Measurements from ENCODE around the gene CLIP4.

The CLIP4 gene

DNA sequence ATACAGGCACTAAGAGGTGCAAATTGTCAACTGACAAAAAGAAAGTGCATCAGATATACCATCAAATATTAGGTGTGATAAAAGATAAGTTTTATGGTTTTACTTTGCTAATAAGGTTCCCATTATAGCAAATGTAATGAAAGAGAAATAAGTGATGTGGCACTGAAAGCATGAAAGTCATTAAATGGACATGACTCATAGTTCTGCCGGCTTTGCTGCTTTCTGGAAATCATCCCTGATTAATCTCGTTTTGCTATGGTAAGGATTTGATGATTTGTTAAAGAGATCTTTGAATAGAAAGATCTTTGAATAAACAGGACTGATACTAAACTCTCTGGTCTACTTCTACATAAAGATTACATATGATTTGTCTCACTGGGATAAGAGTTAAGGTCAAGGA is 72.7 kb downstream of the CLIP4 start:
- FAIRE-seq (no peak), DNase-seq (ENCODE audit: low spot score) (no peak)

DNA sequence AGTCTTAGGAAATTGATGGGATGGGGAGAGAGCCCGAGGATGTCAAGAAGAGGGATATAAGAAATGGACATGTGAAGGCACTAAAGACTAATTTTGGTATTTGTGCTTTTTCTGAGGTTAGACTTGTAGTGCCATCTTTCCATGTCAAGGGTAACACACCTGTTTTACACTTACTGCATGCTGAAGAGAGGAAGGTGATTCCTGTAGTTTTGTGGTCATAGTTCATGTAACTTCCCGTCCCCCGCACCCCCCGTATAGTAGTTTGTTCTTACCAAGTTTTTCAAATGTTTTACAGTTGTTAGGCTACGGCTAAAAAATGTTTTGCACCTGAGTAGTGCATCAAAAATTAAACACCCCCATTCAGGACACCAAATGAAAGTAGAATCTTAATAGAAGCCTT is 73.8 kb downstream of the CLIP4 start:
- DNase-seq (ENCODE audit: low spot score) (no peak), FAIRE-seq (no peak)

DNA sequence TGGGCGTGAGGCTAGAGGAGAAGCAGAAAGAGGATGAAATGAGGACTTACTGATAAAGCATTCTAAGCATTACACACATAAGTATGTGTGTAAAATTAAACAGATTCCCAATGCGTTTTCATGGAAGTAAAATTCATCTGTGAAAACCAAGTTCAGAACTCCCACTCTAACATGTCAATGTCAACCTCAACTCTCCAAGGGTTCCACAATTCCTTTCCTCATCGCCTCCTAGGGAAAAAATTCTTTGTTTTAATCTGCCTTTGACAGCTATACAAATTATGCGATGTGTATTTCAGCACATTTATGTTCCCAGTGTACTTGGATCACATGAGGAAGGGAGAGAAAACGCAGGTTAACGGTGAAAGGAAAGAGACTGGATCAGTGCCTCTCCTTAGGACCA is 76.6 kb downstream of the CLIP4 start:
- FAIRE-seq: no peak

DNA sequence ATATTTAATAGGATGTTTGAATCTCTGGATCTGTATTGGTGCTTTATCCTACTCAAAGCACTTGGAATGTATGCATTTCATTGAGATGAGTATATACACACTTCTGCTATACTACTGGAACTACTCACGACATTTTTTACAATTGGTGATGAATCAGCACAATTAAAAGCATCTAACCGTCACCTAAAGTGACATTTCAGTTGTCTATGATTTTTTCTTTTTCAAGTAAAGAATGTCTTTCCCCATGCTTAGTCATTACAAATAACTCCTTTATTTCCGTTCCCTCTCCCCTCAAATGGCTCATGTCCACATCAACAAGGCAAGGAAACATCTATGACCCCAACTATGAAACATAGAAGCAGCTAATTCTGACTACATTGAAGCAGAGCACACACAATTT is 77.3 kb downstream of the CLIP4 start:
- peak; percentile 20 for DNase-seq (ENCODE audit: low spot score)
- no peak for FAIRE-seq

More for the DNA sequence above, 76.6 kb downstream of the CLIP4 start:
- no peak for DNase-seq (ENCODE audit: low spot score)

DNA sequence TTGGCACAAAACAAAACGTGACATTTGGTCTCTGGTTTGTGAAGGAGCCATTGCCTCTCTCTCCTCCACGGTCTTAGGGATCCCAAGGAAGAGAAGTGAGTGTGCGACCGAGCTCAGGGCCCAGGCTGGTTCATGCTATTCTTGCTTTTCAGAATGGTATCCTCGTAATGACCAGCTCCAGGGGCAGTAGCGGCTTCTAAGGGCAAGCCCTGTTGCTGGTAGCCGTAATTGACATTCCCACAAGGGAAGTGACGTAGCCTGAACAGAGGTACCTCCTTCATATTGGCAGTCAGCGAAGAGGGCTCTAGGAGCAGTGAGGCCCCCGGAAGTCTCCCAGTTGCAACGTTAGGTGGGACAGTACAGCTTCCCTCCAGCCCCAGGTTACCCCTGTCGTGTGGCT is 77.9 kb downstream of the CLIP4 start:
- FAIRE-seq (no peak), DNase-seq (ENCODE audit: low spot score) (no peak)

DNA sequence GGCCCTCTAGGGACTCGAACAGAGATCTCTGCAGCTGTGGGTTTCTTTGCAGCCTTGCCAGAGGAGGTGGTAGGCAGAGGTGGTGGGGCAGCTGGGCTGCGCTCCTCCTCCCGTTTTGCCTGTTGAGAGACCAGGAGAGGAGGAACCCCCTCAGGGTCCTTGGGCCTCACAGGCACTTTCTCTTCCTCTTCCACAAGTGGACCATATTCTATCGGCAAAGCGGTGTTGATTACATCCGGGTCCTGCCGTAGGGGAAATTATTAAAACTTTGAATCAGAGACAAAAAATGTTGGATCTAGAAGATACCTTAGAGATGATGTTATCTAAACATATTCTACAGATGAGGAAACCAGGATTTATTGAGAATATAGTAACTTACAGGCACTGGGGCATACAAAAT is 78.5 kb downstream of the CLIP4 start:
- no peak for FAIRE-seq
- DNase-seq (ENCODE audit: low spot score): no peak

DNA sequence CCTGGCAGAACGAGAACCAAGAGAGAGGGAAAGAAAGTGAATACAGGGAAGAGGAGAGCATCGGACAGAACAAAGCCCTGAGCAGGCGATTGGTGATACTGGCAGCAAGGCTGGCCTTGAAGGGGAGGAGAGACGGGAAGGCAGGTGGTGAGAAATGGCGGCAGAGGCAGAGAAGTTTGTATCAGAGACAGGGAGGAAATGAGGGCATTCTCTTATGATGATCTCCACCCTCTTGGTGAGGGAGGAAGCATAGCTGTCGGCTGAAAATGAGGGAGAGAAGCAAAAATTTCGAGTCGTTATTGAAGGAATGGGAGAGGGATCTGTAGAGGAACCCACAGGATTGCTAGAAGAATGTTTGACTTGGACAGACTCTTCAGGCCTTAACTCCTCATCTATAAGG is 80.6 kb downstream of the CLIP4 start:
- DNase-seq (ENCODE audit: low spot score): no peak
- no peak for FAIRE-seq

DNA sequence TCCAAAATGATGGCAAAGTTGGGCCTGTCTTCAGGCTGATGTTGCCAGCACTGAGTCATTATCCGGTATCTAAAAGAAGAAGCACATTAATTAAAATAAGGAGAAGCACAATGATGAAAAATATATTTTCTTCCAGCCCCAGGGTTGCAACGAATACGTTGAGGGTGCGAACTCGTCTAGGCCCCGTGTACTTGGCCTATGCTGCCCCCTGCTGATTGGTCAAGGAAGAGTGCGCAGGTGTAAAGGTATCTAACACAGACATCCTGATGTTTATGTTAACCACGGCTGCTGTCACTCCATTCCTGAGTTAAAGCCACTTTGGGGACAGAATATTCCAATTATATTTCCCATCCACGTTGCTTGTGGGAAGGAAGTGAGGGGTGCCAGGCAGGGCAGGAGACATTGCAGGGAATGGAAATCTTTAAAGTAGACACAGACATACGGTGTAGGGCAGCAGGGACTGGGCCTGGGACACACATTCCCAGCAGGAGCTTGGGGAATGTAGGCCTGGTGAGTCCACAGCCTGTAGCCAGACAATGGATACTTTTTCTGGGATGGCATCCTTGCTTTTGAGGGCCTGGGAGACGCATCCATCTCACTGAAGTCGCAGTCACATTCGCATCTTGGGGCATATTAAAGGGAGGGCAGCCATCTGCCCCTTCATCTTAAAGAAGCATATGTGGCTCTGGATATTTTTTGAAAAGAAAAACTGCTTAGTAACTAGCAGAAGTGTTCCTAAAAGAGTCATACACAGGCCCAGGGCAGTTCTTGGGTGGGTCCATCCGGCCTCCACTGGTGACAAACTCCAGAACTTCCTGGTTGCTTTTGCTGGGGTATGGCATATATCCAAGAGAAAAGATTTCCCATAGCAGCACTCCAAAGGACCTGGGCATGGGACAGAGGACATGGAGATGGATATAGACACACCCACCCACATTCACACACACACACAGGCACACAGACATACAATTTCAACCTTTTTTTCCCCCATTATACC is 81.9 kb downstream of the CLIP4 start:
- FAIRE-seq: peak; percentile 55
- peak; percentile 40 for DNase-seq (ENCODE audit: low spot score)

DNA sequence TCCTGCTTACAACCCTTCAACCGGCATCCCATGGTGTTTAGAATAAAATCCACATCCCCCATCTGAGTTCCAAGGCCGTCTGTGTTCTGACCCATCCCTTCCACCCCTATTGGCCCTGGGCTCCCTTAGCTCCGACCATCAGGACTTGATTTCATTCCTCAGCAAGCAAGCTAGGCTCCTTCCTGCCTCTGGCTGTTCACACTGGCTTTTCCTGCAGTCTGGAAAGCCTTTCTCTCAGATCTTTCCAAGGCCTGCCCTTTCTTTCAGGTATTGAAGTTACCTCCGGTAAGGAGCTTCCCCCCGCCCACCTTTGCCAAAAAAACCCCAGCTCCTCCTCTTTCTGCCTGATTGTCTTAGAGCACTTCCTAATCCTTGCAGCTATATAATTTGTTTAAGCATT is 86.8 kb downstream of the CLIP4 start:
- DNase-seq (ENCODE audit: low spot score) (no peak), FAIRE-seq (no peak)

DNA sequence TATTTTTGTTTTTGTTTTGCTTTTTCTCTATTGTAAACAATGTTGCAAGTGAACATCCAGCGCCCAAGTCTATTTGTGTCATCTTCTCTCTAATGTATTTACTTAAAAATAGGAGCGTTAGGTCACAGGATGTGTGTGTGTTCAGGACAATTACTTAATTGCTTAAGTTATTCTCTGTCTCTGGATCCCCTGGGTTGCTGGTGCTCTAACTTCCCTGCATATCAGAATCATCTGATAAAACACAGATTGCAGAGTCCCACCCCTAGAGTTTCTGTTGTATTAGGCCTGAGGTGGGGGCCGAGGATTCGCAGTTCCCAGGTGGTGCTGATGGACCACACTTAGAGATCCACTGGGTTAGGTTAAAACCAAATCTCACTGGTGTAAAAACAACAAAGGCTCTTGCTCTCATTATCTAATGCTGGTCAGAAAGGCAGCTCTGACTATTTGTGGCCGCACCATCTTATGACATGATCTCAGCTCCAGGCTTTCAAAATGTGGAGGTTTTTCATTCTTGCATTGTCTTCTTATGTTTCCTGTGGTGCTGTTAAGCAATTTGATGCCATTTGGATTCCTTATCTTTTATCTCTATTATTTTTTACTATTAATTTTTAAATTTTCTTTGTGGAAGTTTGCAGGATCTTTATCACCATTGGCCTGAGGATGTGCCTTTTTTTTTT is 87.7 kb downstream of the CLIP4 start:
- no peak for DNase-seq (ENCODE audit: low spot score)
- FAIRE-seq: no peak

DNA sequence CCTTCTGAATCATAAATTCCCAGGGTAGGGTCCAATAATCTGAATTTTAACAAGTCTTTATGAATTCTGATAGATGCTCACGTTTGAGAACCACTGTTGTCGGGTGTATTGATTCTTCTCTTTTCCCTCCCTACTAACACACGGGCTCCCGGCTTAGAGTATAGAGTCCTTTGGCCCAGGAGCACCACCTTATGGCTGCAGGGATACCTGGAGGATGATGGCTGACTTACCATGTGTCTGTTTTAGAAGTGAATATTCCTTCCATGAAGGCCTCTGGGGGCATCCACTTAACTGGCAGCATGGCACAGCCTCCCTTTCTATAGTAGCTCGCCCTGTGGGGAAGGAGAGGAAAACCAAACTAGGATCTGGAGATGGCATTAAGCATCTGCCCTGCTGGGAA is 91.7 kb downstream of the CLIP4 start:
- DNase-seq (ENCODE audit: low spot score) (no peak), FAIRE-seq (no peak)

DNA sequence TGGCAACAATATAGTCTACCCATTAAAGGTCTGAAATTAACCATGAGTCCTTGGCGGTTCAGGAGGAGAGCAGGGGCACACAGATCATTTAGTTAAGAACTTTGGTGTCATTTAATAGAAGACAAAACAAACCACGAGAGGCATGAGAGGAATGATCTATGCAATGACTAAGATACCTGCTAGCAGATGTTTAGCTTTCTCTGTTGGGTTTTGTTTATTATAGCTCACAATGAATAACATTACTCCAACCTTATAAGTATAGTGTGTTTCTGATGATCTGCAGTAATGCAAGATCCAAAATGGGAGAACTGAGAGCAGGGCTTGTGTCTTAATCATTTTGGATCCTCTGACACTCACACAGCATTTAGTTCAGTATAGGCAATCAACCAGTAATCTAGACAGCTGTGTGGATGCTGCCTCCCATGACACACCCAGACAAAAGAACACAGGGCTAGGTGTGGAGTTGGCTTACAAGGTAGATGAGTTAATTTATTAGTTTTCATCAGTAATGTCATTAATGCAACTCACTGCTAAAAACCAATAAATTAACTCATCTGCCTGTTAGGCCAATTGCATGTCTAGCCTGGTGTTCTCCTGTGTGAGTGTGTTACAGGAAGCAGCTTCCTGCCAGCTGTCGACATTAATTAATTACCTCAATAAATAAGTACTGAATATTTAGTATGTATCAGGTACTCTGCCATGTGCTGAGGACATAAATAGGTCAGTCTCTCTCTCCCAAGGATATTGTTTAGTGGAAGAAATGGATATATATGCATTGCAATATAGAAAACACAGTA is 92.3 kb downstream of the CLIP4 start:
- no peak for FAIRE-seq
- DNase-seq (ENCODE audit: low spot score): no peak

DNA sequence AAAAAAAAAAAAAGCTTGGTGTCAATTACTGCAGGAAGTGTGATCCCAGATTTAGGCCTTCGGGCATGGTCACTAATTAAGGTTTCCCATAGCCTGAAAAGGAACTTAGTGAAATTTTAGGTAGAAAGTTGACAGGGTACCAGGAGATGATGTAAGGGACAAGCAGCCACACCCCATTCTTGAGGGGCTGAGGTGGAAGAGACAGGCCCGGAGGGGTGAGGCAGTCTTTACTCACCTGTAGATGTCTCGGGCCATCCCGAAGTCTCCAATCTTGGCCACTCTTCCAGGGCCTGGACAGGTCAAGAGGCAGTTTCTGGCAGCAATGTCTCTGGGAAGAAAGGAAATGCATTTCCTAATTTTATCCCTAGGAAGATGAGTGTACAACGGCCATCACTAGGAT is 94.3 kb downstream of the CLIP4 start:
- no peak for DNase-seq (ENCODE audit: low spot score)
- no peak for FAIRE-seq

DNA sequence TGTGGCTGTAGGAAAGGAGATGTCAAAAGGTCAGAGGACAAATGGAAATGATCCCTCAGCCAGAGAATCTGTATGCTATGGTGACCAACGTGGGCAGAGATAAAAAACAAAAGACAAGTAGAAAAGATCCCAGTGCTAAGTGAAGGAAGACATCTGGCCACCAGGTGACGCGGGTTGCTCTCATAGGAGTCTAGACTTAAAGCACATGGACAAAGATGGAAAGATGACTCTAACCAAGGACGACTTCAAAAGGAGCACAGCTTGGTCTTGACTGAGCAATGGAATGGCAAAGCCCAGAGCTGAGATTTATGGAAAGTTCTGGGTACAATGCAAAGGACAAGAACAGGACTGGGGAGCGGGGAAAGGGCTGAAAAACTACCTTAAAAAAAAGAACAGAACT is 96.8 kb downstream of the CLIP4 start:
- no peak for FAIRE-seq

DNA sequence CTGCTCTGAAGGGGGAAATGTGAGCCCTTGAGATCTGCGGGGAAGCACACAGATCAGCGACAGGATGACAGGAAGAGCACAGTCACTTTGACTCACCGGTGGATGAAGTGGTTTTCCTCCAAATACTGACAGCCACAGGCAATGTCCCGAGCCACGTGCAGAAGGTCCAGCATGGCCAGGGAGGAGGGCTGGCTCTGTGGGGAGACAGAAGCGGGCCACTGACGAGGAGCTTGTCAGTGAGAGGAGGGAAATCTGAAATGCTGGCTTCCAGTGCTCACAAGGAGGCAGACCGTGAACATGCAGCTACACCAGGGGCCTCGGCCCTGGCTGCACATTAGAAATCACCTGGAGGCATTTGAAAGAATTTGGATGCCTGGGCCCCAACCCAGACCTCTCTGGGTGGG is 98.7 kb downstream of the CLIP4 start:
- no peak for FAIRE-seq
- DNase-seq (ENCODE audit: low spot score): peak; percentile 13

More for the DNA sequence above, 96.8 kb downstream of the CLIP4 start:
- no peak for DNase-seq (ENCODE audit: low spot score)

DNA sequence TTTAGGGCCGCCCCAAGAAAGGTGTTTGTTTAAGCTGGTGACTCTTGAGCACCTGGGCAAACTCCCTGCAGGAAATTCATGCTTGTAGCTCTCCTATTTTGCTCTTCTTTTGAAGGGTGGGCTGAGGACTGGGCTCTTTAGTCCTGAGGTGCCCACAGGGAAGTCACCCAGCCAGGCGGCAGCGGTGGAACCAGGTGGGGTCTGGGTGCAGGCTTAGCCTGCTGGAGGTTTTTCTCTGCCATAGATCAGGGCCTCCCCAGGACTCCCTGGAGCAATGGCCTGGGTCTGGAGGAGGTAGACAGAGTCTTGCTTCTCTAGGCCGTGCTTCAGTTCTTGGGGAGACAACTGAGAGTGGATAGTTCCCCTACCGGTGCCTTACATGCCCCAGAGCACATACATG is 99.9 kb downstream of the CLIP4 start:
- FAIRE-seq (no peak), DNase-seq (ENCODE audit: low spot score) (no peak)

DNA sequence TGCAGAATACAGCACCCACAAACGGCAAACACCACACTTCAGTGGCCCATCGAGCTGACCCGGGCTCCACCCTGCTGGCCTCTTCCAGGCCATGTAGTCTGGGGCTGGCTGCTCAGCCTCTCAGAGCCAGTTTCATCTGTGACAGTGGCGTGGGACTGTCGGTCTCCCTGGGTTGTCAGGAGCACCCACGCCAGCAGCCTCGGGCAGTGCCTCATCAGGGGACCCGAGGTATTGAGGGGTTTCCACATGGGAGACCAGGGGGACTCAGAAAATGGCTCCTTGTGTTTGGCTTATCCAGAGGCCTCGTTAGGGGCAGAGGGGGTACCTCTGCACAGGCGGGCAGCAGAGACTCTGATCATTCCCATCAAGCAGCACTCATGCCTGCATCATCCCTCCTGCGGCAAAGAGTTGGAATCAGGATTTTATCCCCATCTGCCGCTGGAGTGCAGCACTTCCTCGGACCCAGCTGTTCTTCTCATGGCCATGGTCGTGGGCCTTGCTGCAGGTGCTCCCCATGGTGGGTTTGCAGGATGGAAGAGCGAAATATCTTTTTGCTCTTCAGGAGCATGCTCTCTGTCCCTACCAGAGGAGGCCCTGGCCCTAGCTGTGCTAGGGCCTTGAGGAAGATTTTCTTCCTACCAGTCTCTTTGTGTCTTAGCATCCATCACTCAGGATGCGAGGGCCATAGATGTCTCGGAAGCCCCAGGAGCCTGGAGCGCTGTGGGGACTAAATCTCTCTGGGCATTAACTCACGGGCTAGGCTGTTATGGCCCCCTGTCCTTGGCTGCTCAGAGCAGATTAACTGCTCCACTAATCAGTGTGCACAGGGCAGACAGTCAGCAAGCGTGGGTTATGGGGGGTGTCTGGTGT is 100.8 kb downstream of the CLIP4 start:
- no peak for FAIRE-seq

DNA sequence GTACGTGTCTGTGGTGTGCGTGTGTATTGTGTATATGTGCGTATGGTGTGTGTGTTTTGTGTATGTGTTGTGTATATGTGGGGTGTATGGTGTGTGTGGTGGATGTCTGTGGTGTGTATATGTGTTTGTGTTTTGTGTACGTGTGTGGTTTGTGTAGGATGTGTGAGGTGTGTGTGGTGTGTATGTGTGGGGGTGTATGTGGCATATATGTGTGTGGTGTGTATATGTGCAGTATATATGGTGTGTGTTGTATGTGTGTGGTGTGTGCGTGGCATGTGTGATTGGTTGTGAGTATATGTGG is 101.3 kb downstream of the CLIP4 start:
- DNase-seq (ENCODE audit: low spot score) (no peak), FAIRE-seq (no peak)

More for the DNA sequence above, 100.8 kb downstream of the CLIP4 start:
- DNase-seq (ENCODE audit: low spot score): no peak

DNA sequence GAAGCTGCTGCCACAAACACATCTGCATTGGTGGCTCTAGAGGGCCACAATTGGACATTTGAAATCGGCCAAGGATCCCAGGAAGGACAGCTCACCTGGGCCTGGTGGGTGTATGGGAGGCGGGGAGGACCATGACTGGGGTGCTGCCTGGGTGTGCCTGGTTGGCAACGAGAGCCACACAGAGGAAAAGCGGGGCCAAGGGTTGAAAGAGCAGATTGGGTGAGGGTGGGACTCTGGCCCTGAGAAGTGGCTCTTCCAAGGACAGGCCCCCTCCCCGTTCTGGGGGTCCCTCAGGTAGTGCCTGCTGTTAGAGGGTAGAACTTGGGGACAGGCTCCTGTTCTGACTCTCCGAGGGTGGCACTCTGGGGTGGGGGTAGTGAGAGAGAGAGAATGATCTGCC is 102.9 kb downstream of the CLIP4 start:
- FAIRE-seq (no peak), DNase-seq (ENCODE audit: low spot score) (no peak)

DNA sequence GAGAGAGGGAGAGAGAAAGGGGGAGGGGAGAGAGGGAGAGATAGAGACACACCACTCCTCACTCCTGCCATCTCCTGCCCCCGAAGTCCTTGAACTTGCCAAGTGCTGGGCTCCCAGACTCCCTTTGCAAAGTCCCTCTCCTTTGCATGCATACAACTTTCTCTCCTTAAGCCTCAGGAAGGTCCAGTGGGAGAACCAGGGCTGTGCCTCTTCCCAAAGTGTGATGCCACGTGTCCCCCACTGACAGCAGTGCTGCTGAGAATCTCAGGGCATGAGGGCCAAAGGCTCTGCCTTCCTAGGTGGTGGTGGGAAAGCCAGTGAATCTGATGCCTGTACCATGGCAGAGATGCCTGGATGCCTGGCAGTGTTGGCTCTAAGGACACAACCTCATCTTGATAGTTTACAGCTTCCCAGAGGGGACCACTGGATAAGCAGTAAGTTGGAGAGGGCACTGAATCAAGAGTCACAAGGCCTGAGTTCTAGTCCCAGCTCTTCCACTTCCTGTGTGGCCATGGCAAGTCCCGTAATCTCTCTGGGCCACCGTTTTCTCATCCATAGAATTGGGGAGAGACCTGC is 103.4 kb downstream of the CLIP4 start:
- FAIRE-seq (no peak), DNase-seq (ENCODE audit: low spot score) (no peak)

DNA sequence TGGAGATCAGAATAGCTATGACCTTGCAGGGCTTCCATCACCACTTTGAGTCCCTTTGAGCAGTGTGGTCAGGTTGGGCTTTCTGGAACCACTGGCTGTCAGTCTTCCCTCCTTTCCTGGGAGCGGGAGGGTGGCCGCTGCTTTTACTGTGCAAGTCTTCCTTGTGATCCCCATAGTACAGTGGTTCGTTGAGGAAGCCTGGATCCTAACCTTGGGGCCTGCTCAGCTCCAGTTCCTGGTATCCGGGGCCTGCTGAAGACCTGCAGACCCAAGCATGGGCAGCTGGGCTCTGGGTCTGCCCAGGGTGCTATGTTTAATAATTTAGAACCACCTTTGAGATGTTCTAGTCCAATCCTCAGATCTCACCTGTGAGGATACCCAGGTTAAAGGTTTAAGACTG is 104.2 kb downstream of the CLIP4 start:
- no peak for FAIRE-seq

More for the DNA sequence above, 104.2 kb downstream of the CLIP4 start:
- DNase-seq (ENCODE audit: low spot score): no peak

Data from RCC 7860 (cell line).